Caco-2 (cell line): ENCODE measurements around the gene PHKG2. TPM values are rescaled to one million over a fixed set of nuclear protein-coding genes. Genes with fewer than 3 reads are reported as not detected.

ENCODE experiments used
- BruUV-seq: library from RNA; stranded (reverse); fragments of 400-500 nt; replicated peaks from 2 replicates; lab custom pipeline; 2021; lab: Mats Ljungman, UMichigan
- CTCF ChIA-PET: fragments of 300-600 bp; sonication (Branson Sonifier 250); formaldehyde crosslinking; loops from one replicate; lab custom pipeline; 2022; ENCODE audit warnings: antibody characterized with exemption; lab: Charles Lee
- POLR2A ChIA-PET: fragments of 300-600 bp; sonication (Branson Sonifier 250); formaldehyde crosslinking; loops from one replicate; lab custom pipeline; 2022; ENCODE audit warnings: antibody characterized with exemption; lab: Charles Lee
- DNase-seq, 2 experiments: peaks; one replicate each; pipeline versions ENCODE4 v3.0.0 to v3.0.0-alpha.2; 2020 to 2022
- H3K27me3 ChIP-seq: replicated peaks from 2 replicates; pipeline ENCODE4 v1.6.0; 2011; ENCODE audit warnings: low read length; ENCODE audit not compliant: control insufficient read depth, insufficient read depth
- H3K36me3 ChIP-seq: 2 replicates; pipeline ENCODE4 v1.5.1; 2011; ENCODE audit warnings: low read length; ENCODE audit not compliant: control insufficient read depth, insufficient read depth
- H3K4me1 ChIP-seq: fragments of 250-450 bp; sonication (Bioruptor Pico); 2 replicates; pipeline ENCODE4 v1.5.1; 2020; ENCODE audit warnings: mild to moderate bottlenecking
- H3K4me3 ChIP-seq: 2 replicates; pipeline ENCODE4 v1.5.1; 2011; ENCODE audit warnings: low read depth, mild to moderate bottlenecking, control low read depth, low read length
- H3K9me3 ChIP-seq: fragments of 250-450 bp; sonication (Bioruptor Pico); 2 replicates; pipeline ENCODE4 v1.5.1; 2020; ENCODE audit warnings: mild to moderate bottlenecking, moderate library complexity
- H3K27ac Mint-ChIP-seq: one replicate; pipeline ENCODE4 v1.8.0; 2022; ENCODE audit warnings: mixed read lengths; ENCODE audit not compliant: unreplicated experiment
- H3K27me3 Mint-ChIP-seq: one replicate; pipeline ENCODE4 v1.8.0; 2022; ENCODE audit warnings: mixed read lengths; ENCODE audit not compliant: insufficient read depth, unreplicated experiment
- H3K36me3 Mint-ChIP-seq: one replicate; pipeline ENCODE4 v1.8.0; 2022; ENCODE audit warnings: mild to moderate bottlenecking, mixed read lengths; ENCODE audit not compliant: insufficient read depth, unreplicated experiment
- H3K4me1 Mint-ChIP-seq: one replicate; pipeline ENCODE4 v1.8.0; 2022; ENCODE audit warnings: low read depth, mixed read lengths; ENCODE audit not compliant: unreplicated experiment
- H3K4me3 Mint-ChIP-seq: one replicate; pipeline ENCODE4 v1.8.0; 2022; ENCODE audit warnings: mild to moderate bottlenecking, moderate library complexity, mixed read lengths; ENCODE audit not compliant: unreplicated experiment
- H3K9me3 Mint-ChIP-seq: one replicate; pipeline ENCODE4 v1.8.0; 2022; ENCODE audit warnings: mixed read lengths; ENCODE audit not compliant: unreplicated experiment
- CTCF ChIP-seq, 2 experiments: fragments of 200-600 bp in 1 of 2; IDR thresholded peaks; 1 replicate in 1 of 2; 2 replicates in 1 of 2; pipeline versions ENCODE4 v1.5.1 to v1.8.0; 2011 to 2022; ENCODE audit warnings: antibody characterized with exemption in 1 of 2, control low read depth in 1 of 2, inconsistent platforms in 1 of 2, low read depth in 1 of 2, low read length in 1 of 2, mild to moderate bottlenecking in 1 of 2, moderate library complexity in 1 of 2; ENCODE audit not compliant: insufficient read depth in 1 of 2, severe bottlenecking in 1 of 2, unreplicated experiment in 1 of 2
- intact Hi-C: fragments of 100-400 bp; cut with micrococcal nuclease; formaldehyde crosslinking; loops from one replicate; pipeline ENCODE4 v1.10.0; 2022; ENCODE audit not compliant: unreplicated experiment
- total RNA-seq: library from RNA; stranded (reverse); gene quantifications from 2 replicates; pipeline ENCODE4 v1.2.3, GENCODE V29; 2022

Gene PHKG2
- total RNA-seq, 1 experiment from 2014 or later = 48.6 TPM

GRCh38 chr16:30756781-30757100 lies 8.5 kb downstream of the PHKG2 start:
- H3K36me3 Mint-ChIP-seq = peaks cover 53% of the 10 kb centered on the region
- Histone ChIP-seq H3K4me1 (peaks cover 7% of the 10 kb centered on the region; the same call in 1 of the 2 replicates), H3K4me3 (no peak overlapping the region), H3K27me3 (no peaks in the 10 kb centered on the region), H3K9me3 (no peaks in the 10 kb centered on the region), H3K36me3 (no peaks in the 10 kb centered on the region; the same call in 1 of the 2 replicates)
- peaks cover 4% of the 10 kb centered on the region for H3K4me1 Mint-ChIP-seq
- no peak overlapping the region for H3K27ac Mint-ChIP-seq
- intact Hi-C loops = no loop called here
- no peak overlapping the region for H3K4me3 Mint-ChIP-seq
- DNase-seq = no peak
- H3K27me3 Mint-ChIP-seq = no peaks in the 10 kb centered on the region
- CTCF ChIA-PET = no interaction called here
- POLR2A ChIA-PET = no interaction called here
- no TSS peak for BruUV-seq
- no peak for TF ChIP-seq CTCF (IDR thresholded peaks at IDR 0.05; ENCODE audit: insufficient read depth in 1 of 2, low read depth in 1 of 2, low read length in 1 of 2, severe bottlenecking in 1 of 2, unreplicated experiment in 1 of 2)
- H3K9me3 Mint-ChIP-seq = no peaks in the 10 kb centered on the region

GRCh38 chr16:30757316-30757715 lies 9.1 kb downstream of the PHKG2 start:
- no peak overlapping the region for H3K4me3 ChIP-seq
- no TSS peak for BruUV-seq
- Mint-ChIP-seq H3K4me1 (peaks cover 4% of the 10 kb centered on the region), H3K4me3 (no peak overlapping the region), H3K27me3 (no peaks in the 10 kb centered on the region), H3K36me3 (peaks cover 59% of the 10 kb centered on the region), H3K27ac (no peak overlapping the region), H3K9me3 (no peaks in the 10 kb centered on the region)
- no peaks in the 10 kb centered on the region for H3K9me3 ChIP-seq
- H3K27me3 ChIP-seq = no peaks in the 10 kb centered on the region
- H3K36me3 ChIP-seq = no peaks in the 10 kb centered on the region; the same call in 1 of the 2 replicates
- DNase-seq = no peak
- POLR2A ChIA-PET = no interaction called here
- no peak for TF ChIP-seq CTCF (IDR thresholded peaks at IDR 0.05; ENCODE audit: insufficient read depth in 1 of 2, low read depth in 1 of 2, low read length in 1 of 2, severe bottlenecking in 1 of 2, unreplicated experiment in 1 of 2)
- CTCF ChIA-PET = interaction anchor here (0.6 to 1.4 kb wide), 2 partner anchors 18 to 138 kb away, joined by 4 to 10 read pairs; no protein-coding TSS in a partner anchor
- H3K4me1 ChIP-seq = peaks cover 7% of the 10 kb centered on the region; the same call in 1 of the 2 replicates
- intact Hi-C loops = no loop called here

GRCh38 chr16:30758988-30759491 lies 10.8 kb downstream of the PHKG2 start:
- no peaks in the 10 kb centered on the region for H3K27me3 Mint-ChIP-seq
- peaks cover 15% of the 10 kb centered on the region; the same call in 1 of the 2 replicates for H3K4me1 ChIP-seq
- no peaks in the 10 kb centered on the region for H3K9me3 ChIP-seq
- no TSS peak for BruUV-seq
- no peak overlapping the region for H3K4me3 ChIP-seq
- H3K27ac Mint-ChIP-seq = no peak overlapping the region
- POLR2A ChIA-PET = interaction anchor here (0.8 to 1.1 kb wide), 2 partner anchors 10 to 11 kb away, joined by 4 read pairs; partner anchors contain the start of gene PHKG2
- H3K27me3 ChIP-seq = no peaks in the 10 kb centered on the region
- DNase-seq = no peak
- H3K9me3 Mint-ChIP-seq = no peaks in the 10 kb centered on the region
- no peak for TF ChIP-seq CTCF (IDR thresholded peaks at IDR 0.05; ENCODE audit: insufficient read depth in 1 of 2, low read depth in 1 of 2, low read length in 1 of 2, severe bottlenecking in 1 of 2, unreplicated experiment in 1 of 2)
- no peak overlapping the region for H3K4me3 Mint-ChIP-seq
- H3K36me3 Mint-ChIP-seq = peaks cover 57% of the 10 kb centered on the region
- CTCF ChIA-PET = interaction anchor here (0.6 kb wide), 1 partner anchor 186 kb away, joined by 5 read pairs; no protein-coding TSS in a partner anchor
- no peaks in the 10 kb centered on the region; the same call in 1 of the 2 replicates for H3K36me3 ChIP-seq
- intact Hi-C loops = no loop called here
- H3K4me1 Mint-ChIP-seq = peaks cover 4% of the 10 kb centered on the region
